ENCODE measurements around the gene NCOA3.

DNA sequence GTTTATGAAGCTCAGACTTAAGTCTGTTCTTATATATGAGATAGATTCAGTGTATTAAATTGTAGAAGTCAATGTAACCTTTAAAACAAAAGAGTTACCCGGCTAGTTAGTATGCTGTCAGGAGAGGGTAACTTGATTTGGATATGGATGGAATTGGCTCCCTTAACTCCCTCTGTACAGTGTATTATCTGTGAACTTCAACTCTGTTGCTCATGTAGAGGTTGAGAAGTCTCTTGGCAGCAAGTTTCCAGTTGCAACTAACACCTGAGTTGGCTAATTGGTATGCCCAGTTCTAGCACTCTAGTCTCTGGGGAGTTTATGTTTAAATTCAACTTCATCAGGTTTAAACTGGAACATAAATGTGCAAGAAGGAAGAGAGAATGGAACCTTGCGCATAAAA, 111.0 kb downstream of the NCOA3 start:
- TF ChIP-seq SP1 (IDR thresholded peaks at IDR 0.05) (no peak), BHLHE40 (IDR thresholded peaks at IDR 0.05; ENCODE audit: borderline replicate concordance) (no peak), FOXM1 (IDR thresholded peaks at IDR 0.05; ENCODE audit: borderline replicate concordance) (no peak), L3MBTL2 (conservative IDR thresholded peaks at IDR 0.05) (no peak), TARDBP (IDR thresholded peaks at IDR 0.05) (no peak), ELF4 (IDR thresholded peaks at IDR 0.05) (no peak), HDGF (IDR thresholded peaks at IDR 0.05; ENCODE audit: borderline replicate concordance) (no peak), FOXK2 (IDR thresholded peaks at IDR 0.05) (no peak), NFRKB (IDR thresholded peaks at IDR 0.05) (no peak), FOXA1 (IDR thresholded peaks at IDR 0.05) (no peak), SUZ12 (IDR thresholded peaks at IDR 0.05) (no peak), CTBP1 (IDR thresholded peaks at IDR 0.05; ENCODE audit: borderline replicate concordance) (no peak), LEF1 (IDR thresholded peaks at IDR 0.05; ENCODE audit: borderline replicate concordance) (no peak)
- TF ChIP-seq, protein P1, sequence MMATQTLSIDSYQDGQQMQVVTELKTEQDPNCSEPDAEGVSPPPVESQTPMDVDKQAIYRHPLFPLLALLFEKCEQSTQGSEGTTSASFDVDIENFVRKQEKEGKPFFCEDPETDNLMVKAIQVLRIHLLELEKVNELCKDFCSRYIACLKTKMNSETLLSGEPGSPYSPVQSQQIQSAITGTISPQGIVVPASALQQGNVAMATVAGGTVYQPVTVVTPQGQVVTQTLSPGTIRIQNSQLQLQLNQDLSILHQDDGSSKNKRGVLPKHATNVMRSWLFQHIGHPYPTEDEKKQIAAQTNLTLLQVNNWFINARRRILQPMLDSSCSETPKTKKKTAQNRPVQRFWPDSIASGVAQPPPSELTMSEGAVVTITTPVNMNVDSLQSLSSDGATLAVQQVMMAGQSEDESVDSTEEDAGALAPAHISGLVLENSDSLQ (IDR thresholded peaks at IDR 0.05) = no peak
